ENCODE measurements around the gene CAPNS1.
A peak's percentile ranks its signal among the peaks of the same experiment; 100 is the strongest.
"Not testable (repeated sequence)": the region's sequence is repeated elsewhere in the genome, so short reads cannot be mapped to it uniquely, and the experiment has no call there.

Gene CAPNS1

DNA sequence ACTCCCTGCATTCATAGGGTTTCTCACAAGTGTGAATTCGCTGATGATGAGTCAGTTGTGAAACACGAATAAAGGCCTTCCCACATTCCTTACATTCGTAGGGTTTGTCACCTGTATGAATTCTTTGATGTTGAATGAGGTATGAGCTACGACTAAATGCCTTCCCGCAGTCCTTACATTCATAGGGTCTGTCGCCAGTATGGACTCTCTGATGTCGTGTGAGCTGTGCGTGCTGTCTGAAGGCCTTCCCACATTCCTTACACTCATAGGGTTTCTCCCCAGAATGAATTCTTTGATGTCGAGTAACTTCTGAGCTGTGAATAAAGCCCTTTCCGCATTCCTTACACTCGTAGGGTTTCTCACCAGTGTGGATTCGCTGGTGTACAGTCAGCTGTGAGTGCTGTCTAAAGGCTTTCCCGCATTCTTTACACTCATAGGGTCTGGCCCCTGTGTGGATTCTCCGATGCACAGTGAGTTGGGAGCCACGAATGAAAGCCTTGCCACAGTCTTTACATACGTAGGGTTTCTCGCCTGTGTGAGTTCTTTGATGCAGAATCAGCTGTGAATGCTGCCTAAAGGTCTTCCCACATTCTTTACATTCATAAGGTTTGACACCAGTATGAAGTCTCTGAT lies 42.9 kb downstream of the CAPNS1 start:
- TF ChIP-seq, protein P1, sequence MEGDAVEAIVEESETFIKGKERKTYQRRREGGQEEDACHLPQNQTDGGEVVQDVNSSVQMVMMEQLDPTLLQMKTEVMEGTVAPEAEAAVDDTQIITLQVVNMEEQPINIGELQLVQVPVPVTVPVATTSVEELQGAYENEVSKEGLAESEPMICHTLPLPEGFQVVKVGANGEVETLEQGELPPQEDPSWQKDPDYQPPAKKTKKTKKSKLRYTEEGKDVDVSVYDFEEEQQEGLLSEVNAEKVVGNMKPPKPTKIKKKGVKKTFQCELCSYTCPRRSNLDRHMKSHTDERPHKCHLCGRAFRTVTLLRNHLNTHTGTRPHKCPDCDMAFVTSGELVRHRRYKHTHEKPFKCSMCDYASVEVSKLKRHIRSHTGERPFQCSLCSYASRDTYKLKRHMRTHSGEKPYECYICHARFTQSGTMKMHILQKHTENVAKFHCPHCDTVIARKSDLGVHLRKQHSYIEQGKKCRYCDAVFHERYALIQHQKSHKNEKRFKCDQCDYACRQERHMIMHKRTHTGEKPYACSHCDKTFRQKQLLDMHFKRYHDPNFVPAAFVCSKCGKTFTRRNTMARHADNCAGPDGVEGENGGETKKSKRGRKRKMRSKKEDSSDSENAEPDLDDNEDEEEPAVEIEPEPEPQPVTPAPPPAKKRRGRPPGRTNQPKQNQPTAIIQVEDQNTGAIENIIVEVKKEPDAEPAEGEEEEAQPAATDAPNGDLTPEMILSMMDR (IDR thresholded peaks at IDR 0.05; ENCODE audit: poor library complexity, severe bottlenecking), result no peak
- no peaks in the 10 kb centered on the region for H3K4me1 ChIP-seq (ENCODE audit: insufficient read depth, poor library complexity, severe bottlenecking)
- ATAC-seq (ENCODE audit: low read depth) (peak; percentile 55), DNase-seq (ENCODE audit: low spot score) (no peak)
- H3K4me3 ChIP-seq (ENCODE audit: severe bottlenecking), result no peak overlapping the region
- no peak overlapping the region for H3K27ac ChIP-seq (ENCODE audit: poor library complexity, severe bottlenecking)
- peaks cover 8% of the 10 kb centered on the region; the same call in 1 of the 2 replicates for H3K36me3 ChIP-seq (ENCODE audit: low read depth)
- H3K27me3 ChIP-seq (ENCODE audit: insufficient read depth, poor library complexity, severe bottlenecking), result no peaks in the 10 kb centered on the region
- H3K9me3 ChIP-seq (ENCODE audit: severe bottlenecking), result no peaks in the 10 kb centered on the region

DNA sequence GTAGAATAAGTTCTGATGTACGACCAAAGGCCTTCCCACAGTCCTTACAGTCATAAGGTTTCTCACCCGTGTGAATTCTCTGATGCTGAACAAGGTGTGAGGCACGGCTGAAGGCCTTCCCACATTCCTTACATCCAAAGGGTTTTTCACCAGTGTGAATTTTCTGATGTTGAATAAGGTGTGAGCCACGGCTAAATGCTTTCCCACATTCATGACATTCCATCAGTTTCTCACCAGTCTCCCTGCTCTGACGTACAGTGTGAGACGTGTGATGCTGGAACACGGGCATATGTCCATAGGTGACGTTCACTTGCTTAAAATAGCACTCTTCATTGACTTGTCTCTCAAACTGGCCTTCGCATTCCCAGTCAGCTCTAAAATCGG lies 43.4 kb downstream of the CAPNS1 start:
- ATAC-seq (ENCODE audit: low read depth) (no peak), DNase-seq (ENCODE audit: low spot score) (no peak)
- Histone ChIP-seq H3K36me3 (ENCODE audit: low read depth) (peaks cover 8% of the 10 kb centered on the region; the same call in 1 of the 2 replicates), H3K4me1 (ENCODE audit: insufficient read depth, poor library complexity, severe bottlenecking) (no peaks in the 10 kb centered on the region), H3K4me3 (ENCODE audit: severe bottlenecking) (no peak overlapping the region), H3K27ac (ENCODE audit: poor library complexity, severe bottlenecking) (no peak overlapping the region), H3K27me3 (ENCODE audit: insufficient read depth, poor library complexity, severe bottlenecking) (no peaks in the 10 kb centered on the region), H3K9me3 (ENCODE audit: severe bottlenecking) (no peaks in the 10 kb centered on the region)
- TF ChIP-seq, protein P1 (IDR thresholded peaks at IDR 0.05; ENCODE audit: poor library complexity, severe bottlenecking), result no peak

DNA sequence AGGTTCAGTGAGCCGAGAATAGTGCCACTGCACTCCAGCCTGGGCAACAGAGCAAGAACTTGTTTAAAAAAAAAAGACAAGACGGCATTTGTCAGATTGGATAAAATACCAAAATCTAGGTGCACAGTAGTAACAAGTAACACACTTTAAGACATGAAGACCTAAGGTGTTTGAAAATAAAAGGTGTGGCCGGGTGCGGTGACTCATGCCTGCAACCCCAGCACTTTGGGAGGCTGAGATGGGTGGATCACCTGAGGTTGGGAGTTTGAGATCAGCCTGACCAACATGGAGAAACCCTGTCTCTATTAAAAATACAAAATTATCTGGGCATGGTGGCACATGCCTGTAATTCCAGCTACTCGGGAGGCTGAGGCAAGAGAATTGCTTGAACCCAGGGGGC lies 46.9 kb downstream of the CAPNS1 start:
- H3K4me1 ChIP-seq (ENCODE audit: insufficient read depth, poor library complexity, severe bottlenecking); H3K9me3 ChIP-seq (ENCODE audit: severe bottlenecking); H3K4me3 ChIP-seq (ENCODE audit: severe bottlenecking); H3K27me3 ChIP-seq (ENCODE audit: insufficient read depth, poor library complexity, severe bottlenecking); H3K36me3 ChIP-seq (ENCODE audit: low read depth); DNase-seq (ENCODE audit: low spot score); H3K27ac ChIP-seq (ENCODE audit: poor library complexity, severe bottlenecking); ATAC-seq (ENCODE audit: low read depth): not testable (repeated sequence)

DNA sequence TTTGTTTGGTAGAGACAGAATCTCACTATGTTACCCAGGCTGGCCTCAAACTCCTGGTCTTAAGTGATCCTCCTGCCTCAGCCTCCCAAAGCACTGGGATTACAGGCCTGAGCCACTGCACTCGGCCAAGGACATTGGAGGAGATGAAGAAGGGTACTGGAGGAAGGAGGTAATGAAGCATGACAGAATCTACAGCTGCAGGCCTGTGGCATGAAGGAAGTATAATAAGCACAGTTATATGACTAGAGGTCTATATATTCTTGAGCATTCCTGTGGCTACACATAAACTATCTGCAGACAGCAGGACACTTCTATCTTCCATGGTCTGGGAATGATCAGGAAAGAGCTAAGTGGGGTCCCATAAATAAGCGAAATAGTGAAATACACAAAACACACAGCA lies 56.4 kb downstream of the CAPNS1 start:
- H3K9me3 ChIP-seq (ENCODE audit: severe bottlenecking), result no peaks in the 10 kb centered on the region
- no peaks in the 10 kb centered on the region for H3K4me1 ChIP-seq (ENCODE audit: insufficient read depth, poor library complexity, severe bottlenecking)
- no peak for ATAC-seq (ENCODE audit: low read depth)
- no peak overlapping the region for H3K4me3 ChIP-seq (ENCODE audit: severe bottlenecking)
- no peak overlapping the region for H3K27ac ChIP-seq (ENCODE audit: poor library complexity, severe bottlenecking)
- TF ChIP-seq, protein P1 (IDR thresholded peaks at IDR 0.05; ENCODE audit: poor library complexity, severe bottlenecking), result no peak
- H3K36me3 ChIP-seq (ENCODE audit: low read depth), result no peaks in the 10 kb centered on the region
- H3K27me3 ChIP-seq (ENCODE audit: insufficient read depth, poor library complexity, severe bottlenecking), result no peaks in the 10 kb centered on the region
- DNase-seq (ENCODE audit: low spot score), result no peak

DNA sequence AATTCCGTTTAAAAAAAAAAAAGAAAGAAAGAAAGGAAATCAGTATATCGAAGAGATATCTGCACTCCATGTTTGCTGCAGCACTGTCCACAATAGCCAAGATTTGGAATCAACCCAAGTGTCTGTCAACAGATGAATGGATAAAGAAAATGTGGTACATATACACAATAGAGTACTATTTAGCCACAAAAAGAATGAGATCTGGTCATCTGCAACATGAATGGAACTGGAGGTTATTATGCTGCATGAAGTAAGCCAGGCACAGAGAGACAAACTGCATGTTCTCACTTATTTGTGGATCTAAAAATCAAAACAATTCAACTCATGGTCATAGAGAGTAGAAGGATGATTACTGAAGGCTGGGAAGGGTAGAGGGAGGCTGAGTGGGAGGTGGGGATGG lies 58.3 kb downstream of the CAPNS1 start:
- no peaks in the 10 kb centered on the region for H3K4me1 ChIP-seq (ENCODE audit: insufficient read depth, poor library complexity, severe bottlenecking)
- H3K9me3 ChIP-seq (ENCODE audit: severe bottlenecking), result no peaks in the 10 kb centered on the region
- no peaks in the 10 kb centered on the region for H3K27me3 ChIP-seq (ENCODE audit: insufficient read depth, poor library complexity, severe bottlenecking)
- DNase-seq (ENCODE audit: low spot score), result no peak
- TF ChIP-seq, protein P1 (IDR thresholded peaks at IDR 0.05; ENCODE audit: poor library complexity, severe bottlenecking), result no peak
- H3K27ac ChIP-seq (ENCODE audit: poor library complexity, severe bottlenecking), result no peak overlapping the region
- H3K36me3 ChIP-seq (ENCODE audit: low read depth), result no peaks in the 10 kb centered on the region
- no peak overlapping the region for H3K4me3 ChIP-seq (ENCODE audit: severe bottlenecking)
- no peak for ATAC-seq (ENCODE audit: low read depth)
